Germinal center (tissue), 1 donor: ENCODE results near the gene ZKSCAN4.
A peak's percentile ranks its signal among the peaks of the same experiment; 100 is the strongest.

Experiments
- DNase-seq: peaks from one replicate; pipeline ENCODE4 v3.0.0; 2012; ENCODE audit warnings: mixed read lengths, low spot score

The ZKSCAN4 gene

GRCh38 chr6:28252009-28252975 is at the start of gene ZKSCAN4:
TSS of gene ZKSCAN4 (minus strand) at chr6:28252269. CDS start at chr6:28251980, 289 bp downstream.
- DNase-seq: peak; percentile 71

GRCh38 chr6:28296520-28297060 is 44.5 kb upstream of the ZKSCAN4 start:
- DNase-seq: no peak

DNA sequence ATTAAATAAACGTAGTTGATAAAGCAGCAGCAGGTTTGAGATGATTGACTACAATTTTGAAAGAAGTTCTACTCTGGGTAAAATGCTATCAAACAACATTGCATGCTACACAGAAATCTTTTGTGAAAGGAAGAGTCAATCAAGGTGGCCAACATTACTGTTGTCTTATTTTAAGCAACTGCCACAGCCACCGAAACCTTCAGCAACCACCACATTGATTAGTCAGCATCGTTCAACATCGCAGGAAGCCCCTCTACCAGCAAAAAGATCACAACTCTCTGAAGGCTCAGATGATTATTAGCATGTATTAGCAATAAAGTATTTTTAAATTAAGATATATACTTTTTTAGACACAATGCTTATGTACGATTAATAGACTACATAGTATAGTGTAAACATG is 43.3 kb upstream of the ZKSCAN4 start:
- DNase-seq: no peak

DNA sequence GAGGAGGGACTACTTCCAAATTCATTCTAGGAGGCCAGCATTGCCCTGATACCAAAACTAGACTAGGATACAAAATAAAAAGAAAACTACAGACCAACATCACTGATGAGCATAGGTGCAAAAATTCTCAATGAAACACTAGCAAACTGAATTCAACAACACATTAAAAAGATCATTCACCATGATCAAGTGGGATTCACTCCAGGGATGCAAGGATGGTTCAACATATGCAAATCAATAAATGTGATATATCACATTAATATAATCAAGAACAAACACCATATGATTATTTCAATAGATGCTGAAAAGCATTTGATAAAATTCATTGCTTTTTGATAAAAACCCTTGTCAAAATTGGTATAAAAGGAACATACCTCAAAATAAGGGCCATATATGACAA is 39.5 kb upstream of the ZKSCAN4 start:
- no peak for DNase-seq

DNA sequence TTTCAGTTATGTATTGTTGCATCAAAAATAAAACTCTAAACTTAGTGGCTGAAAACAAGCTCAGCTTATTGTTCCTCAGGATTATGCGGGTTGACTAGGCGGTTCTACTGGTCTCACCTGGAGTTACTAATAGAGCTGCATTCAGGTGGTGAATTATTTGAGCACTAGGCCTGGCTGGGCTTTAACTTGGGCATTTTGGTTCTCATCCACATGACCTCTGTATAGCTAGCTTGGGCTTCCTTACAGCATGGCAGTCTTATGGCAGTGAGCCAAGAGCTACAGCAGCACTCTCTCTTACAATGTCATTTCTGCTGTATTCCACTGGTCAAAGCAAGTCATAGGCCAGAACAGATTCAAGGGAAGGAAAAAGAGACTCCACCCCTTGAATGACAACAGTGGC is 30.9 kb upstream of the ZKSCAN4 start:
- DNase-seq: no peak

DNA sequence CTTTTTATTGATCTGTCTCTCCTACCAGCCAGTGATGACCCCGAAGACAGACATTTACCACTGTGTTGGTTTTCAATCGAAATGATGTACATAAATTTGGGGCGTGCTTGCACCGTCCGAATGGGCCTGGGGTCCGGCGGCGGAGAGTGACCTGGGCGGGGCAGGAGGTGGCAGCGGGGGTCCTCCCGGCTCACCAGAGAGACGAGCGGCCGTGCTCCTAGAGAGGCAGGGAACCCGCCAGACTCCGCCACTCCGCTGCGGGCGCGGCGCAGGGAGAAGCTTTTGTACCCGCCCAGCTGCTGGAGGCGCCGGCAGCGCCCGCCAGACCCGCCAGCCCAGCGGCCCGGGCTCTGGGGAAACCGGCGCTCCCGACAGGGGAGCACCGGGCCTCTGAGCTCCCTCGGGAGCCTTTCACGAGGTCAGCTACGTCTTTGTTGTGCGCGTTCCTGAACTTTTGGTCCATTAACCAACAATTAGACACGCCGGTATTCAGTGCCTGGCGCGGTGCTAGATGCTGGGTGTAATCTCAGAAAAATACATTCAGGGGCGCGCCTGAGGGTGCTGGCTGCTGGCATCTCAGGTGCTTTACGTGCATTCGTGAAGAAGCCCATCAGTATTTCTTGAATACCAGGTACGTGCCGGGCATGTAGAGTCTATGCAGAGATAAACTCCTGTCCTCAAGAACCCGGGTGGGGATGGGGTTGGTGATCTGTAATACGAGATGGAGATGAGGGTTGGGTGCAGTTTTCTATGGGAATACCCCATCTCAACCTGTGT is 29.4 kb upstream of the ZKSCAN4 start, which contains the start of gene PGBD1:
Gene PGBD1 (plus strand): TSS at position 285 of the 777 bp plus-strand sequence. CDS start 2,242 bp downstream, outside the sequence.
- DNase-seq: peak; percentile 47

DNA sequence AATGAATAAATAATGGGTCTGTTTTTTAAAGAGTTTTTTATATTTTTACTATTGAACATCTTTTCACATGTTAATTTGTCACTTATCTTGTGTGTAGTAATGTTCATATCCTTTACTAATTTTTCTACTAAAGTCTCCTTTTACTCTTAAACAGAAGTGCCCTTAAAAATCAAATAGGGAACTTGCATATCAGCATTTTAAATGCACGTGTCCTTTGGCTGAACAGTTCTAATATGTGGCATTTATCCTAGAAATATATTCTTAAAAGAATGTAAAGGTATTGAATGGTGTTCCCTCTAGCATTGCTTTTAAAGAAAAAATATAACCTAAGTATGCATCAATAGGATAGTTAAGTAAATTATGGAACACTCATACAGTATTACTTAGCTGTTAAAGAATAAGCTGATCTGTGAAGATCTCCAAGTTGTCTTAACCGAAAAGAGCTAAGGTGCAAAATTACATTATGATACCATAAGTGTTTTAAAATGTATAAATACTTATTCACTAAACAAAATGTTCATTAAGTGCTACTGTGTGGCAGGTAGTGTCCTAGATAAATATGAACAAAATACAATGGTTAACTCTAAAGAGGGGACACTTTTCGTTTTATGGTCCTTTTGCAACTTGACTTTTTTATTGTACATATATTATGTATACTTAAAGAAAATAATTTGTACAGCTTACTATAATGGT is 28.7 kb upstream of the ZKSCAN4 start:
- no peak for DNase-seq

- DNase-seq: no peak
These were observed 25.7 kb upstream of the ZKSCAN4 start for GRCh38 chr6:28277746-28278145.

GRCh38 chr6:28274888-28275287 is 22.8 kb upstream of the ZKSCAN4 start:
- DNase-seq: no peak

DNA sequence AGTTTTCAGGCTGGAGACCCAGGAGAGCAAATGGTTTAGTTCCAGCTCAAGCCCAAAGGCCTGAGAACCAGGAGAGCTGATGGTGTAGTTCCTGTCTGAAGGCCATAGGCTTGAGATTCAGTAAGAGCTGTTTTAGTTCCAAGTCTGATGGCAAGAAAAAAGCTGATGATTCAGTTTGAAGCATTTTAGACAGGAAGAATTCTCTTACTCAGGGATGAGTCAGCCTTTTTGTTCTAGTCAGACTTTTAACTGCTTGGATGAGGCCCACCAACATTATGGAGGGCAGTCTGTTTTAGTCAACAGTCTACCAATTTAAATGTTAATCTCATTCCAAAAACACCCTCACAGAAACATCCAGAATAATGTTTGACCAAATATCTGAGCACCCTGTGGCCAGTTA is 17.4 kb upstream of the ZKSCAN4 start:
- no peak for DNase-seq

DNA sequence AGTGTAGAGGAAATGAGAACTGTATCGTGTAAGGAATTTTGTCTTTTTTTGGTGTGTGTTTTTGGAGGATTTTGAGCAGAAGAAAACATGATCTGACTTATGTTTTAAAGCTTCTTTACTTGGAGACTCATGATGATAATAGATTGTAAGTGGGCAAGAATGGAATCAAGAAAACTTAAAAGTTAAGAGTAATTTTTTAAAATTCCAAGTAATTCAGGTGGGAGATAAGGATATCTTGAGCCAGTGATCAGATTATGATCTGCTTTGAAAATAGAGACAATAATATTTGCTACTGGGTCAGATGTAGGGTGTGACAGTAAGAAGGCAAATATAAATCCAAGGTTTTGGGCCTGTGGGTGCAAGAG is 15.6 kb upstream of the ZKSCAN4 start:
- DNase-seq: no peak

- peak; percentile 75 for DNase-seq
These were observed 15.1 kb upstream of the ZKSCAN4 start, which contains the start of gene ZSCAN26 for GRCh38 chr6:28266962-28267694. TSS of gene ZSCAN26 (plus strand) at chr6:28267143. CDS start at chr6:28271920, 4,777 bp downstream.

- no peak for DNase-seq
These were observed 14.5 kb upstream of the ZKSCAN4 start for GRCh38 chr6:28266563-28266961.

GRCh38 chr6:28264834-28265401 is 12.8 kb upstream of the ZKSCAN4 start:
- DNase-seq: no peak

GRCh38 chr6:28263922-28264321 is 11.9 kb upstream of the ZKSCAN4 start:
- DNase-seq: no peak

DNA sequence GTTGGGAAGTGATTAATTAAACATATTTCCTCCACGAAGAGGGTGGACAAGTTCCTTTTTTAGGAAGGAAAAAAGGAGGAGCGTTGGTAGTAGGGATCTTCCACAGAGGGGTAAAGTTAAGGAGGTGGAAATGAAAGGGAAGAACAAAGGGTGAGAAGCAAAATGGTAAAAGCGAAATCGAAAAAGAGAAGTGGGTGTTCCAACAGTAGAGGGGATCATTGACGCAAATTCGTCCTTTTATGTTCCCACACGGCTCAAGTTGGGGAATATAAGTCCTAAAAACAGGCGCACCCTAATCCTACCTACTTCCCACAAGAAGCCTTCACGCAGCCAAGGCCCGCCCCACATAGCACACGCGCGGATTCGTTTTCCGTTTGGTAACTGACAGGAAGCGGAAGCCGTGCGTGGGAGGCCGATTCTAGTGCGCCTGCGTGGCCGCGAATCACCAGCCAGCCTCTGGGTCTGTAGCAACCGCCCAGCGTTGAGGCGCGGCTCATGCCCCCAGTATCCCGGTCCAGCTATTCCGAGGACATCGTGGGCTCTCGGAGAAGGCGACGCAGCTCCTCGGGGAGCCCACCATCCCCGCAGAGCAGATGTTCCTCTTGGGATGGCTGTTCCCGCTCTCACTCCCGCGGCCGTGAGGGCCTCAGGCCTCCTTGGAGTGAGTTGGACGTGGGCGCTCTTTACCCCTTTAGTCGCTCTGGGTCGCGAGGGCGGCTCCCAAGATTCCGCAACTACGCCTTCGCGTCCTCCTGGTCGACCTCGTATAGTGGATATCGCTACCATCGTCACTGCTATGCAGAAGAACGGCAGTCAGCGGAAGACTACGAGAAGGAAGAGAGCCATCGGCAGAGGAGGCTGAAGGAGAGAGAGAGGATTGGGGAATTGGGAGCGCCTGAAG is 7.1 kb upstream of the ZKSCAN4 start, which contains the start of gene NKAPL:
Gene NKAPL (plus strand): TSS at position 421 of the 901 bp plus-strand sequence. CDS start 75 bp downstream, at position 496.
- DNase-seq: peak; percentile 43

- no peak for DNase-seq
These were observed 5.0 kb upstream of the ZKSCAN4 start for GRCh38 chr6:28257042-28257441.

DNA sequence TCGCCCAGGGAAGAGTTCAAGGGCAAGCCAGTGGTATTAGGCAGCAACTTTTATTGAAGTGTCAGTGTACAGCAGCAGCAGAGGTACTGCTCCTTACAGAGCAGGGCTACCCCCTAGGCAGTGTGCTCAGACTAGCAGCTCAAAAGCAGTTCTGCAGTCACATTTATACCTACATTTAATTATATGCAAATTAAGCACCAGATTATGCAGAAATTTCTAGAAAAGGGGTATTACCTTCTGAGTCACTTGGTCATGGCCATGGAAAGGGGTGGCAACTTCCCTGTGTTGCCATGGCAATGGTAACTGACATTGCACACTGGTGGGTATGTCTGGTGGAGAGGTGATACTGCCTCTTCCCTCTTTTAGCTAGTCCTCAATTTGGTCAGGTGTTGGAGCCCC is 2.1 kb upstream of the ZKSCAN4 start:
- DNase-seq: no peak

GRCh38 chr6:28251661-28252008 is 434 bp downstream of the ZKSCAN4 start:
- peak; percentile 50 for DNase-seq

- no peak for DNase-seq
These were observed 1.3 kb downstream of the ZKSCAN4 start for GRCh38 chr6:28250747-28251146.
